T47D (cell line): ENCODE results near the gene ATP12A.

Experiments used
- DNase-seq, 2 experiments: peaks; one replicate each; pipeline versions ENCODE4 v3.0.0 to v3.0.0-alpha.2; 2011 to 2012; ENCODE audit warnings: low read depth in 1 of 2, low spot score in 1 of 2
- JUND ChIP-seq: IDR thresholded peaks from 2 replicates; pipeline ENCODE4 v1.6.1; 2012; ENCODE audit warnings: low read depth
- in situ Hi-C: cut with HindIII; loops from 2 replicates; pipeline ENCODE4 v1.10.0; 2016; ENCODE audit warnings: low sequenced_read_pairs, low pct_unique_long_range_greater_than_20kb

ATP12A gene

GRCh38 chr13:24680258-24680920 lies at the start of gene ATP12A:
Gene ATP12A, plus strand, starts transcription at chr13:24680408. Its CDS starts 336 bp downstream, at chr13:24680744.
- TF ChIP-seq JUND: no peak
- peak; percentile 7 to 56 for DNase-seq

DNA sequence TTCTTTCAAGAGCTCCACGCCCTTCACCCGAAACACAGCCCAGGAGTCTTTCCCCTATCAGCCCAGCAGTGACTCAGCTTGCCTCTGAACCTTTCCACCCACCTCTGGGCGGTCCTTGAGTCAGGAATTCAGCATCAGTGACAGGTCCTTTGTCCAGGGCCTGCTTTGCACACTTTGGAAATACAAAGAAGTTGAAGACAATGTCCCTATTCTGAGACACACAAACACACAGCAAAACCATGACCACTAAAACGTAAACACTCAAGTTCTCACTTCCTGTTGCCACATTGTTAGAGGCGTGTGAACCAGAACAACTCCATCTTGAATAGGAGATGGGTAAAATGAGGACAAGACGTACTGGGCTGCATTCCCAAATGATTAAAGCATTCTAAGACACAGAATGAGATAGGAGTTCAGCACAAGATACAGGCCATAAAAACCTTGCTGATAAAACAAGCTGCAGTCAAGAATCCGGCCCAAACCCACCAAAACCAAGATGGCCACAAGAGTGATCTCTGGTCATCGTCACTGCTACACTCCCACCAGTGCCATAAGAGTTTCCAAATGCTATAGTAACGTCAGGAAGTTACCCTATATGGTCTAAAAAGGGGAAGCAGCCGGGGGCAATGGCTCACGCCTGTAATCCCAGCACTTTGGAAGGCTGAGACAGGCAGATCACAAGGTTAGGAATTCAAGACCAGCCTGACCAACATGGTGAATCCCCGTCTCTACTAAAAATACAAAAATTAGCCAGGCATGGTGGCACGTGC lies 49.2 kb upstream of the ATP12A start:
- in situ Hi-C loops: no loop called here
- no peak for DNase-seq
- TF ChIP-seq JUND: no peak

More at GRCh38 chr13:24680258-24680920, at the start of gene ATP12A:
- in situ Hi-C loops: no loop called here

- DNase-seq: no peak
- no peak for TF ChIP-seq JUND
- in situ Hi-C loops: no loop called here
Measured at GRCh38 chr13:24631922-24632321, 48.3 kb upstream of the ATP12A start.

GRCh38 chr13:24632382-24633121 lies 47.7 kb upstream of the ATP12A start:
- no peak for DNase-seq

DNA sequence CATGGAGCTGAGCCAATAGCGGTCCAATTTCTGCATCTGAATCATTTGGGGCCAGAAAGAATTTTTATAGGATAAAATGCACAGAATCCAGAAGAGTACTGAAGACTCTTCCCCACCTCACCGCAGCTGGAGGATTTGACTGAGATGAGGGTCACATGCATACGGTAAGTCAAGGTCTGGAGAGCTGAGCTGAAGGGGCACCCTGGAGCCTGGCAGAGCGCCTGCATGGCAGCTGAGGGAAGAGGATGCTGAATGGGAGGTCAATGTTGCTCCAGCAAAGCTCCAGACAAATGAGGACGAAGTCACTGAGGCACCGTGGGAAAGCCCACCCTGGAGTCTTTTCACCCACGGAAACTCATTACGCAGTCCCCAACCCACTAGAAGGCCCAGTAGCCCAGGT lies 43.4 kb upstream of the ATP12A start:
- in situ Hi-C loops: no loop called here
- no peak for TF ChIP-seq JUND
- DNase-seq: no peak

More at GRCh38 chr13:24632382-24633121, 47.7 kb upstream of the ATP12A start:
- TF ChIP-seq JUND: no peak
- in situ Hi-C loops: no loop called here

DNA sequence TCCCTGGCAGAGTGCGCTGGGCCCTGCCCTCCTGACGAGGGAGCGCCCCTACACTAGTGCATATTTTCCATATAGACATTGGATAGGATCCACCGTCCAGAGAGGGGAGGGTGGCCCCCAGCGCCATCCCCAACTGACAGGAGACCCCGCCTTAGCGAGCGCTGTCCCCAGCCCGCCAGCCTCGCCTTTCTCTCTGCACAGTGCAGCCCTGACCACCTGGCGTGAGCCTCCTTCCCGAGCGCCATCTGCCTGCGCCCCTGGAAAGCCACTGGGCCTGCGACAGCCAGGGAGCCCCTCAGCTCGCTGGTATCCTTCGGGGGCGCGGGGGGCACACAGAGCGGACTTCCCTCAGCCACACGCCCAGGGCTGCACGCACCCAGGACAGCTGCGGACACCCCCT lies 42.1 kb upstream of the ATP12A start:
- TF ChIP-seq JUND: no peak
- DNase-seq: no peak
- in situ Hi-C loops: no loop called here

GRCh38 chr13:24640752-24641151 lies 39.5 kb upstream of the ATP12A start:
- in situ Hi-C loops: no loop called here
- no peak for DNase-seq
- TF ChIP-seq JUND: no peak

DNA sequence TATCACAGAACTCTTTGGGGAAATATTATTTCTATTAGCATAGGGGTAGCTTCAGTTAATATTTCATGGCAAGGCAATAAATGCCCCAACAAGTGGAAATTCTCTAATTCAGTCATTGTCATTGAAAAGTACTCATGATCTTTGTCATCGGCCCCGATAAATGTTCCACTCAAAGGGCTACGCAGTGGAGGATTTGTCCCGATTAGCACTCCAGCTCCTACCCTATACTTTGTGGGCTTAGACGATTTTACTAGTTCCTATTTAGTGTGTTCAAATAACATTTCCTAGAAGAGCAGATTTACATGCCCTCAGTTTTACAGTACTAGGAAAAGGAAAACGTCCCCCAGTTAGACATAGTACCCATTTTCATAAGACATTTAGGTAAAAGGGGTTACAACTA lies 38.0 kb upstream of the ATP12A start:
- no peak for TF ChIP-seq JUND
- in situ Hi-C loops: no loop called here
- DNase-seq: no peak

GRCh38 chr13:24644036-24644435 lies 36.2 kb upstream of the ATP12A start:
- in situ Hi-C loops: no loop called here
- no peak for TF ChIP-seq JUND
- no peak for DNase-seq

GRCh38 chr13:24648271-24648670 lies 31.9 kb upstream of the ATP12A start:
- in situ Hi-C loops: no loop called here
- no peak for DNase-seq
- TF ChIP-seq JUND: no peak

GRCh38 chr13:24648983-24649687 lies 31.1 kb upstream of the ATP12A start:
- no peak for TF ChIP-seq JUND
- no peak for DNase-seq
- in situ Hi-C loops: no loop called here

- DNase-seq: no peak
- in situ Hi-C loops: no loop called here
- no peak for TF ChIP-seq JUND
Measured at GRCh38 chr13:24649688-24650043, 30.5 kb upstream of the ATP12A start.
